Glutamatergic neuron (in vitro differentiated cells): ENCODE data around the gene SART1. TPM values are rescaled to one million over a fixed set of nuclear protein-coding genes. Genes with fewer than 3 reads are reported as not detected.

Experiments
- DNase-seq: peaks from one replicate; pipeline ENCODE4 v3.0.0; 2022
- H3K27ac Mint-ChIP-seq: one replicate; pipeline ENCODE4 v1.8.0; 2020; ENCODE audit warnings: mild to moderate bottlenecking, mixed read lengths, inconsistent platforms; ENCODE audit not compliant: unreplicated experiment
- H3K27me3 Mint-ChIP-seq: one replicate; pipeline ENCODE4 v1.8.0; 2020; ENCODE audit warnings: mild to moderate bottlenecking, moderate library complexity, mixed read lengths, inconsistent platforms; ENCODE audit not compliant: unreplicated experiment
- H3K36me3 Mint-ChIP-seq: one replicate; pipeline ENCODE4 v1.8.0; 2020; ENCODE audit warnings: mild to moderate bottlenecking, mixed read lengths, inconsistent platforms; ENCODE audit not compliant: unreplicated experiment
- H3K4me1 Mint-ChIP-seq: one replicate; pipeline ENCODE4 v1.8.0; 2020; ENCODE audit warnings: mild to moderate bottlenecking, low read depth, mixed read lengths, inconsistent platforms; ENCODE audit not compliant: unreplicated experiment
- H3K4me3 Mint-ChIP-seq: one replicate; pipeline ENCODE4 v1.8.0; 2020; ENCODE audit warnings: mild to moderate bottlenecking, mixed read lengths, inconsistent platforms; ENCODE audit not compliant: unreplicated experiment
- H3K9me3 Mint-ChIP-seq: one replicate; pipeline ENCODE4 v1.8.0; 2020; ENCODE audit warnings: mild to moderate bottlenecking, moderate library complexity, mixed read lengths, inconsistent platforms; ENCODE audit not compliant: unreplicated experiment
- total RNA-seq: library from RNA; stranded (reverse); fragmentation: NEBNext Ultra II Directional; extraction: Animal tissue kit (Norgen Biotek cat#: 25700); gene quantifications from one replicate; pipeline ENCODE4 v1.2.1, GENCODE V29; 2021; ENCODE audit not compliant: unreplicated experiment
- TF ChIP-seq, protein P1 (sequence below): fragments of 200-600 bp; sonication (generic); IDR thresholded peaks from one replicate; pipeline ENCODE4 v1.5.0; 2021; ENCODE audit not compliant: partially characterized antibody, unreplicated experiment

Gene SART1
- total RNA-seq, 1 donor from 2014 or later, result 52.3 TPM

- Mint-ChIP-seq H3K36me3 (no peaks in the 10 kb centered on the region), H3K4me1 (no peaks in the 10 kb centered on the region), H3K27ac (no peak overlapping the region), H3K4me3 (no peak overlapping the region), H3K9me3 (peaks cover 5% of the 10 kb centered on the region), H3K27me3 (peaks cover 1% of the 10 kb centered on the region)
- DNase-seq, result no peak
- TF ChIP-seq, protein P1, sequence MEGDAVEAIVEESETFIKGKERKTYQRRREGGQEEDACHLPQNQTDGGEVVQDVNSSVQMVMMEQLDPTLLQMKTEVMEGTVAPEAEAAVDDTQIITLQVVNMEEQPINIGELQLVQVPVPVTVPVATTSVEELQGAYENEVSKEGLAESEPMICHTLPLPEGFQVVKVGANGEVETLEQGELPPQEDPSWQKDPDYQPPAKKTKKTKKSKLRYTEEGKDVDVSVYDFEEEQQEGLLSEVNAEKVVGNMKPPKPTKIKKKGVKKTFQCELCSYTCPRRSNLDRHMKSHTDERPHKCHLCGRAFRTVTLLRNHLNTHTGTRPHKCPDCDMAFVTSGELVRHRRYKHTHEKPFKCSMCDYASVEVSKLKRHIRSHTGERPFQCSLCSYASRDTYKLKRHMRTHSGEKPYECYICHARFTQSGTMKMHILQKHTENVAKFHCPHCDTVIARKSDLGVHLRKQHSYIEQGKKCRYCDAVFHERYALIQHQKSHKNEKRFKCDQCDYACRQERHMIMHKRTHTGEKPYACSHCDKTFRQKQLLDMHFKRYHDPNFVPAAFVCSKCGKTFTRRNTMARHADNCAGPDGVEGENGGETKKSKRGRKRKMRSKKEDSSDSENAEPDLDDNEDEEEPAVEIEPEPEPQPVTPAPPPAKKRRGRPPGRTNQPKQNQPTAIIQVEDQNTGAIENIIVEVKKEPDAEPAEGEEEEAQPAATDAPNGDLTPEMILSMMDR, result no peak
Observed at GRCh38 chr11:65922565-65922964, 39.0 kb upstream of the SART1 start.

DNA sequence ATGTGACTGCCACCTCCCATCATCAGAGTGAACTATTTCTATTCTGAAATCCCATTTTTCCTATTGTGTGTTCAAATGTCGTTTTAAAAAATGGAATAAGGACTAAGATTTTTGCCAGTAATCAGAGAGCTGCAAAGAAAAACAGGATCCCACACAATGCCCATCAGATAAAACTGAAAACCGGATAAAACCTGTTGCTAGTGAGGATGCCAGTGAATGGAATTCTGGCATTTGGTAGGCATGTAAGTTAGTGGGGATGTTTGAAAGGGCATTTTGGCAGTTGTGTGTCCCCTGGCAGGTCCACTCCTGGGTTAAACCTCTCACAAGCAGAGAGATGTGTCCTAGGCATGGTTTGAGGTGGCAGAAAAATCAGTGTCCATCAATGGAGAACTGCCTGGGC is 36.1 kb upstream of the SART1 start:
- H3K4me1 Mint-ChIP-seq, result no peaks in the 10 kb centered on the region
- no peak overlapping the region for H3K27ac Mint-ChIP-seq
- H3K9me3 Mint-ChIP-seq, result peaks cover 2% of the 10 kb centered on the region
- no peak for DNase-seq
- H3K4me3 Mint-ChIP-seq, result no peak overlapping the region
- peaks cover 1% of the 10 kb centered on the region for H3K27me3 Mint-ChIP-seq
- TF ChIP-seq, protein P1, result no peak
- H3K36me3 Mint-ChIP-seq, result no peaks in the 10 kb centered on the region

GRCh38 chr11:65927904-65928397 is 33.6 kb upstream of the SART1 start:
- DNase-seq, result no peak
- Mint-ChIP-seq H3K9me3 (no peaks in the 10 kb centered on the region), H3K36me3 (no peaks in the 10 kb centered on the region), H3K27ac (no peak overlapping the region), H3K4me3 (no peak overlapping the region), H3K27me3 (no peaks in the 10 kb centered on the region), H3K4me1 (no peaks in the 10 kb centered on the region)
- TF ChIP-seq, protein P1, result no peak

GRCh38 chr11:65928667-65929066 is 32.9 kb upstream of the SART1 start:
- no peaks in the 10 kb centered on the region for H3K9me3 Mint-ChIP-seq
- no peaks in the 10 kb centered on the region for H3K27me3 Mint-ChIP-seq
- TF ChIP-seq, protein P1, result no peak
- no peaks in the 10 kb centered on the region for H3K4me1 Mint-ChIP-seq
- no peaks in the 10 kb centered on the region for H3K36me3 Mint-ChIP-seq
- H3K27ac Mint-ChIP-seq, result no peak overlapping the region
- H3K4me3 Mint-ChIP-seq, result no peak overlapping the region
- DNase-seq, result no peak

- Mint-ChIP-seq H3K27me3 (no peaks in the 10 kb centered on the region), H3K27ac (no peak overlapping the region), H3K4me3 (no peak overlapping the region), H3K4me1 (peaks cover 2% of the 10 kb centered on the region), H3K36me3 (no peaks in the 10 kb centered on the region), H3K9me3 (no peaks in the 10 kb centered on the region)
- TF ChIP-seq, protein P1, result no peak
- no peak for DNase-seq
Observed at GRCh38 chr11:65931773-65932557, 29.6 kb upstream of the SART1 start.
